ENCODE measurements around the gene MAGEC2.

The MAGEC2 gene

DNA sequence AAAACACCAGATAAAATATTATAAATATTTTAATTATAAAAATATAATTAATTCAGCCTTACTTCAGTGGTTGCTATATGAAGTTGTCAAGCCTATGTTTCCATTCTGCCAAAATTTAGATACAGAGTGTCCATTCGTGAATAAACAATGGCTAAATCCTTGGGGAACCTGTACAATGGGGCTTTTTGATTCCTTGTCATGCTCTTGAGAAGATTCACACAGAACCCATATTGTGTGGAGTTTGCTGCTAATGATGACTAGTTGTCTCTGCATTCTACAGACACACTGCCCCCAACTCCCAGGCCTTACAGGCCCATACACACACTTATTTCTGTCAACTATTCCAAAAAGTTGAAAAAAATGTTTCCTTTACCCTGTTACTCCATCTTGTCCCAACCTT, 33.4 kb upstream of the MAGEC2 start:
- no peak overlapping the region for H3K4me3 ChIP-seq (ENCODE audit: low read length)
- no peak for DNase-seq (ENCODE audit: low read depth)
- TF ChIP-seq, protein P1, sequence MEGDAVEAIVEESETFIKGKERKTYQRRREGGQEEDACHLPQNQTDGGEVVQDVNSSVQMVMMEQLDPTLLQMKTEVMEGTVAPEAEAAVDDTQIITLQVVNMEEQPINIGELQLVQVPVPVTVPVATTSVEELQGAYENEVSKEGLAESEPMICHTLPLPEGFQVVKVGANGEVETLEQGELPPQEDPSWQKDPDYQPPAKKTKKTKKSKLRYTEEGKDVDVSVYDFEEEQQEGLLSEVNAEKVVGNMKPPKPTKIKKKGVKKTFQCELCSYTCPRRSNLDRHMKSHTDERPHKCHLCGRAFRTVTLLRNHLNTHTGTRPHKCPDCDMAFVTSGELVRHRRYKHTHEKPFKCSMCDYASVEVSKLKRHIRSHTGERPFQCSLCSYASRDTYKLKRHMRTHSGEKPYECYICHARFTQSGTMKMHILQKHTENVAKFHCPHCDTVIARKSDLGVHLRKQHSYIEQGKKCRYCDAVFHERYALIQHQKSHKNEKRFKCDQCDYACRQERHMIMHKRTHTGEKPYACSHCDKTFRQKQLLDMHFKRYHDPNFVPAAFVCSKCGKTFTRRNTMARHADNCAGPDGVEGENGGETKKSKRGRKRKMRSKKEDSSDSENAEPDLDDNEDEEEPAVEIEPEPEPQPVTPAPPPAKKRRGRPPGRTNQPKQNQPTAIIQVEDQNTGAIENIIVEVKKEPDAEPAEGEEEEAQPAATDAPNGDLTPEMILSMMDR (conservative IDR thresholded peaks at IDR 0.05; ENCODE audit: low read length): no peak

DNA sequence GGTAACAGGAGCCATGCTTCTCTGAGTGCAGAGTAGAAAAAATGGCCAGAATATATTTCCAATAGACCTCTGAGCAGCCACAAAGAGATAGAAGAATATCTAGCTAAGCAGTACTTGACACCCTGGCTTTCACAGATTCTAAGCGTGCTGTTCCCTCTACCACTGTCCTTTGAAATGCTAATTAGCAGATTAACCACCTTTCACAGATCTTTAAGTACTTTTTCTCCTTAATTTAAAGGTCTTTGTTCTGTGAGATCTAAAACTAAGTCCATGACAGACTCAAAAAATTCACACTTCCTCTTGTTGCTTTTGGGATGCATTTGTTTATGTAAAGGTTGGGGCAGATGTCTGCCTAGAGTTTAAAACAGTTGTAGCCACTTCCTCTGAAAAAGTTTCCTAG, 28.3 kb upstream of the MAGEC2 start:
- H3K4me3 ChIP-seq (ENCODE audit: low read length): no peak overlapping the region
- TF ChIP-seq, protein P1 (conservative IDR thresholded peaks at IDR 0.05; ENCODE audit: low read length): no peak
- DNase-seq (ENCODE audit: low read depth): no peak

DNA sequence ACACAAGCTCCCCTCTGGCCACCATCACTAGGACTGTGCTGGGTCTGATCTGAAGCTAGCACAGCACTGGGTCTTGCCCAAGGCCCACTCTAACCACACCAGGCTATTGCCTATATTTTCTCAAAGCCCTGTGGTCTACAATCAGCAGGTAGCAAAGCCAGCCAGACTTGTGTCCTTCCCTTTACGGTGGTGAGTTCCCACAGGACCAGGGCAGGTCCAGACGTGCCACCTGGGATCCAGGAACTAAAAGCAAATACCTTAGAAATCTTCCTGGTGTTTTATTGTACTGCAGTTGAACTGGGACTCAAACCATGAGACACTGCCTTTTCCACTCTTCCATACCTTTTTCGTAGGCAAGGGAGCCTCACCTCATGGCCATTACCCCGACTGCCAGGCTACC, 9.0 kb upstream of the MAGEC2 start:
- no peak for DNase-seq (ENCODE audit: low read depth)
- TF ChIP-seq, protein P1 (conservative IDR thresholded peaks at IDR 0.05; ENCODE audit: low read length): no peak
- H3K4me3 ChIP-seq (ENCODE audit: low read length): no peak overlapping the region

DNA sequence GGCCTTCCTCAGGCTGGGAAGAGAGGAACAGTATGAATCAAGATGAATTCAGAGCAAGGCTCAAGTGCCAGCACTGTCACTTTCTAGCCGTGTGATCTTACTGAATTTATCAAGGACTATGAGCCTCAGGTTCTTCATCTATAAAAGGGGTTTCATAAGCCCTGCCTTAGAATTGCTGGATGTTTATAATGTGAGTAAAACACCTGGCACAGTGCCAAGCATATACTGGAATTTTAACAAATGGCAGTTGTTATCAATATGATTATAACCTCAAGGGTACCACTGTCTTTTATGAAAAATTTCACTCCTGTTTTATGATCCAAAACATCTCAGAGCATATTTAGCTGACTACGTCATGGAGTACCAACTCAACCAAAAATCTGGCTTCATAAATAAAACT, 4.0 kb downstream of the MAGEC2 start:
- DNase-seq (ENCODE audit: low read depth): no peak
- TF ChIP-seq, protein P1 (conservative IDR thresholded peaks at IDR 0.05; ENCODE audit: low read length): no peak

DNA sequence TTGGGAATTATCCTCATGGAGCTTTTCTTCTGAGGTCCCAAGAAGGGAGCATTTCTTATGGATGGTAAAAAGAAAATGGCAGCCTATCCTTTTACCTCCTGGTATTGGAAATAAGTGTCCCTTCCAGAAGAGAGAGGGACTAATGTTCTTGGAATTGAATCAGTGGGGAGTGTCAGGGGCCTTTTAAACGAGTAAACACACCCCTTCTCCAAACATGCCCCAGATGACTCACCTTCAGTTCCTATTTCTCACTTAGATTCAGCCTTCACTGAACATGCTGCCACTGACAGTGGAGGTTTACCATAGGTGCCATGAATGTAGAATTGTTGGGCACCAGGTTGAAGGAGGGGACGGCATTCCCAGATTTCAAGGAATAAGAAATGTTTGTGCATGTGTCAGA, 19.0 kb downstream of the MAGEC2 start:
- TF ChIP-seq, protein P1 (conservative IDR thresholded peaks at IDR 0.05; ENCODE audit: low read length): no peak
- no peak for DNase-seq (ENCODE audit: low read depth)
- H3K4me3 ChIP-seq (ENCODE audit: low read length): no peak overlapping the region

More for the DNA sequence above, 4.0 kb downstream of the MAGEC2 start:
- no peak overlapping the region for H3K4me3 ChIP-seq (ENCODE audit: low read length)

DNA sequence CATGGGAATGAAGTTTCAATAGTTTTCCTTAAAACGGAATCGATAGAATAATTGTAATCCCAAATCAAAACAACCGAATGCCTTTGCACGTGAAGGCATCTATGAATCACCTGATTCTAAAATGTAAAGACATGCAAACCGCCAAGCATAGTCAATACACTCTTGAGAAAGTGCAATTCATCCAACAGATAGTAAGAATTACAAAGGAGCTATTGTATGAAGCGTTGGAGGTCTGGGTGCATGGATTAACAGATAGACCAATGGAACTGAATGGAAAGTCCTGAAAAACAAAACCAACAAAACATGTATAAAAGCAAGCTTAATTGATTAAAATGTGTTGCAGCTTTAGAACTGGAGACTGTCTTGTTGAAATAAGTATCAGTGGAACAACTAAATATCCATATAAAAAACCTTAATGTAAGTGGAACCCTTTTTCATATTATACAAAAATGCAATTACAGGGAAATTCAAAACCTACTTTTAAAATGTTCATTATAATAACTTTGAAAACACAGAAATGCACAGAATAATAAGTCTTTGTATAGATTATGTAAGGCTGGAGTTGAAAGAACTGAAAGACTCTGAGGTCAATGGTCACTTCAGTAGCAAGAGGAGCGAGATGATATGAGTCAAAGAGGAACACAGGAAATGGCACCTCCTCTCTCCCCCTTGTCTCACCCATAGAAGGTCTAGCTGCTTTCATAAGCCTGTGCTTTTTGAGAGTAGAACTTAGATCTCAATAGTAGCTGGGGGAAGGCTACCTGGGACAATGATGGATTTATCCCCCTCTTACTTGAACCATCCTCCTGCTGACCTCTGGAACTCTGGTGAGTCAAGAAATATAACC, 20.1 kb downstream of the MAGEC2 start:
- TF ChIP-seq, protein P1 (conservative IDR thresholded peaks at IDR 0.05; ENCODE audit: low read length): no peak
- no peak for DNase-seq (ENCODE audit: low read depth)
- H3K4me3 ChIP-seq (ENCODE audit: low read length): no peak overlapping the region

DNA sequence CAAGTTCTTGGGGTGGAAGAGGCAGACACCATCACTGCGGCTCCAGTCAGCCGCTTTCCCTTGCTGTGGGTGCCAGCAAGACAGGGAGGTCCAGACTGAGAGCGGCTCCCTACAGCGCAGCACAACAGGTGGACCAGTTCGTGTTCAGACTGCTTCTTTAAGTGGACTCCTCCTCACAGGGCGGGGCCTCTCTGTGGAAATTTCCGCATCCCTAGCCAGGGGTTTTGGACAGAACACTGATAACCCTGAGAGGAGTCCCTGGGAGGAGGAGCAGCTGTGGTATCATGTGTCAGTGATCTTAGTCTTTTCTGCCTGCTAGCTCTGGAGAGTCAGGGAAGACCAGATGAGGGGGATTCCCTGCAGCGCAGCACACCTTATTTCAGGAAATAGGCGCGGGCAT, 48.5 kb downstream of the MAGEC2 start:
- DNase-seq (ENCODE audit: low read depth): no peak
- H3K4me3 ChIP-seq (ENCODE audit: low read length): no peak overlapping the region
- TF ChIP-seq, protein P1 (conservative IDR thresholded peaks at IDR 0.05; ENCODE audit: low read length): no peak
